Natural killer cell treated with Interleukin-12 subunit alpha and Interleukin-12 subunit beta and Interleukin-15 and Interleukin-18, amount 100 ng/mL, for 72 hours (primary cell): ENCODE measurements around the gene FXYD2. TPM values are rescaled to one million over a fixed set of nuclear protein-coding genes. Genes with fewer than 3 reads are reported as not detected.
A peak's percentile ranks its signal among the peaks of the same experiment; 100 is the strongest.

ENCODE experiments used
- ATAC-seq, 2 donors: fragments of 150-1000 bp; cut with Tn5 transposase in 1 of 2; sonication (Bioruptor Pico), chemical (Tn5 transposase) in 1 of 2; 2 replicates each; pipeline ENCODE4 v1.10.0; 2021
- DNase-seq: peaks from one replicate; pipeline ENCODE4 v3.0.0; 2022; ENCODE audit warnings: low spot score
- H3K27ac Mint-ChIP-seq, 2 donors: 1 replicate in 1 of 2; 2 replicates in 1 of 2; pipeline ENCODE4 v1.8.0; 2022; ENCODE audit warnings: mixed read lengths in 2 of 2, mild to moderate bottlenecking in 1 of 2, moderate library complexity in 1 of 2
- H3K27me3 Mint-ChIP-seq, 2 donors: 1 replicate in 1 of 2; 2 replicates in 1 of 2; pipeline ENCODE4 v1.8.0; 2022; ENCODE audit warnings: mixed read lengths in 2 of 2
- H3K36me3 Mint-ChIP-seq: one replicate; pipeline ENCODE4 v1.8.0; 2022; ENCODE audit warnings: mixed read lengths
- H3K4me1 Mint-ChIP-seq, 2 donors: 1 replicate in 1 of 2; 2 replicates in 1 of 2; pipeline ENCODE4 v1.8.0; 2022; ENCODE audit warnings: low read depth in 2 of 2, mixed read lengths in 2 of 2, mild to moderate bottlenecking in 1 of 2
- H3K4me3 Mint-ChIP-seq: one replicate; pipeline ENCODE4 v1.8.0; 2022; ENCODE audit warnings: mixed read lengths
- H3K9me3 Mint-ChIP-seq: 2 replicates; pipeline ENCODE4 v1.8.0; 2022; ENCODE audit warnings: mixed read lengths
- total RNA-seq, 2 donors: library from RNA; stranded (reverse); gene quantifications; one replicate each; pipeline ENCODE4 v1.2.3, GENCODE V29; 2022

FXYD2 gene
- total RNA-seq, 2 donors from 2014 or later, result 0.14 to 1.5 TPM

GRCh38 chr11:117827521-117828511, 3.3 kb upstream of the FXYD2 start:
- Mint-ChIP-seq H3K9me3 (no peaks in the 10 kb centered on the region), H3K27me3 (peaks cover 0 to 5% of the 10 kb centered on the region in 2 donors), H3K36me3 (no peaks in the 10 kb centered on the region), H3K4me3 (peak overlapping the region; percentile 39), H3K27ac (peak overlapping the region in 1 of 2 donors; percentile 76), H3K4me1 (peaks cover 33 to 47% of the 10 kb centered on the region in 2 donors)
- ATAC-seq, result no peak
- no peak for DNase-seq

- H3K36me3 Mint-ChIP-seq, result no peaks in the 10 kb centered on the region
- ATAC-seq, result no peak
- DNase-seq, result no peak
- no peaks in the 10 kb centered on the region for H3K9me3 Mint-ChIP-seq
- H3K4me3 Mint-ChIP-seq, result no peak overlapping the region
- peaks cover 35 to 52% of the 10 kb centered on the region in 2 donors for H3K4me1 Mint-ChIP-seq
- H3K27me3 Mint-ChIP-seq, result peaks cover 0 to 5% of the 10 kb centered on the region in 2 donors
- peak overlapping the region in 1 of 2 donors; percentile 63 for H3K27ac Mint-ChIP-seq
Measured at GRCh38 chr11:117826832-117827231, 2.3 kb upstream of the FXYD2 start.

- Mint-ChIP-seq H3K27me3 (peaks cover 0 to 5% of the 10 kb centered on the region in 2 donors), H3K4me1 (peaks cover 38 to 54% of the 10 kb centered on the region in 2 donors), H3K27ac (peak overlapping the region in 1 of 2 donors; percentile 63), H3K9me3 (no peaks in the 10 kb centered on the region), H3K4me3 (no peak overlapping the region), H3K36me3 (no peaks in the 10 kb centered on the region)
- no peak for ATAC-seq
- DNase-seq, result no peak
Measured at GRCh38 chr11:117826190-117826570, 1.6 kb upstream of the FXYD2 start.

- H3K27ac Mint-ChIP-seq, result peak overlapping the region in 1 of 2 donors; percentile 76
- H3K4me3 Mint-ChIP-seq, result no peak overlapping the region
- no peaks in the 10 kb centered on the region for H3K36me3 Mint-ChIP-seq
- H3K4me1 Mint-ChIP-seq, result peaks cover 32 to 49% of the 10 kb centered on the region in 2 donors
- H3K27me3 Mint-ChIP-seq, result peaks cover 0 to 2% of the 10 kb centered on the region in 2 donors
- DNase-seq (no peak), ATAC-seq (no peak)
- H3K9me3 Mint-ChIP-seq, result no peaks in the 10 kb centered on the region
Measured at GRCh38 chr11:117825538-117826189, 1.1 kb upstream of the FXYD2 start.

- peak overlapping the region; percentile 6 for H3K4me3 Mint-ChIP-seq
- H3K4me1 Mint-ChIP-seq, result peaks cover 27 to 48% of the 10 kb centered on the region in 2 donors
- peak overlapping the region; percentile 28 to 84 for H3K27ac Mint-ChIP-seq
- no peaks in the 10 kb centered on the region for H3K9me3 Mint-ChIP-seq
- DNase-seq, result no peak
- peak in 1 of 2 donors; percentile 8 for ATAC-seq
- H3K27me3 Mint-ChIP-seq, result peaks cover 0 to 3% of the 10 kb centered on the region in 2 donors
- H3K36me3 Mint-ChIP-seq, result no peaks in the 10 kb centered on the region
Measured at GRCh38 chr11:117823946-117824420, 561 bp downstream of the FXYD2 start.

- ATAC-seq, result peak; percentile 17 to 48
- Mint-ChIP-seq H3K27ac (peak overlapping the region; percentile 28 to 84), H3K36me3 (no peaks in the 10 kb centered on the region), H3K4me1 (peaks cover 33 to 50% of the 10 kb centered on the region in 2 donors), H3K9me3 (no peaks in the 10 kb centered on the region), H3K4me3 (no peak overlapping the region), H3K27me3 (peaks cover 0 to 3% of the 10 kb centered on the region in 2 donors)
- DNase-seq, result no peak
Measured at GRCh38 chr11:117823294-117823945, 1.1 kb downstream of the FXYD2 start.

GRCh38 chr11:117822074-117823033, 2.2 kb downstream of the FXYD2 start:
- Mint-ChIP-seq H3K4me1 (peaks cover 44 to 53% of the 10 kb centered on the region in 2 donors), H3K36me3 (no peaks in the 10 kb centered on the region), H3K27me3 (peaks cover 0 to 3% of the 10 kb centered on the region in 2 donors), H3K4me3 (no peak overlapping the region), H3K27ac (peak overlapping the region in 1 of 2 donors; percentile 84), H3K9me3 (no peaks in the 10 kb centered on the region)
- DNase-seq (no peak), ATAC-seq (no peak)

GRCh38 chr11:117821431-117821830, 3.1 kb downstream of the FXYD2 start:
- H3K4me1 Mint-ChIP-seq, result peaks cover 43 to 57% of the 10 kb centered on the region in 2 donors
- ATAC-seq (no peak), DNase-seq (no peak)
- peak overlapping the region in 1 of 2 donors; percentile 65 for H3K27ac Mint-ChIP-seq
- H3K9me3 Mint-ChIP-seq, result no peaks in the 10 kb centered on the region
- no peaks in the 10 kb centered on the region for H3K36me3 Mint-ChIP-seq
- no peak overlapping the region for H3K4me3 Mint-ChIP-seq
- peaks cover 0 to 3% of the 10 kb centered on the region in 2 donors for H3K27me3 Mint-ChIP-seq

- H3K36me3 Mint-ChIP-seq, result no peaks in the 10 kb centered on the region
- no peak for ATAC-seq
- H3K4me3 Mint-ChIP-seq, result no peak overlapping the region
- peaks cover 46 to 61% of the 10 kb centered on the region in 2 donors for H3K4me1 Mint-ChIP-seq
- H3K27ac Mint-ChIP-seq, result no peak overlapping the region
- DNase-seq, result no peak
- peaks cover 0 to 3% of the 10 kb centered on the region in 2 donors for H3K27me3 Mint-ChIP-seq
- no peaks in the 10 kb centered on the region for H3K9me3 Mint-ChIP-seq
Measured at GRCh38 chr11:117820516-117820915, 4.0 kb downstream of the FXYD2 start.

GRCh38 chr11:117820071-117820470, 4.5 kb downstream of the FXYD2 start:
- ATAC-seq, result no peak

GRCh38 chr11:117819096-117820040, 5.2 kb downstream of the FXYD2 start:
- Mint-ChIP-seq H3K4me3 (no peak overlapping the region), H3K36me3 (no peaks in the 10 kb centered on the region), H3K9me3 (no peaks in the 10 kb centered on the region), H3K27me3 (peaks cover 0 to 3% of the 10 kb centered on the region in 2 donors), H3K27ac (peak overlapping the region; percentile 70 to 95), H3K4me1 (peaks cover 53 to 62% of the 10 kb centered on the region in 2 donors)
- DNase-seq, result no peak
- ATAC-seq, result no peak

More at GRCh38 chr11:117820071-117820470, 4.5 kb downstream of the FXYD2 start:
- Mint-ChIP-seq H3K9me3 (no peaks in the 10 kb centered on the region), H3K27ac (peak overlapping the region in 1 of 2 donors; percentile 70), H3K4me1 (peaks cover 46 to 61% of the 10 kb centered on the region in 2 donors), H3K27me3 (peaks cover 0 to 3% of the 10 kb centered on the region in 2 donors), H3K36me3 (no peaks in the 10 kb centered on the region), H3K4me3 (no peak overlapping the region)
- DNase-seq, result no peak
